Osteoblast (primary cell): Measurements from ENCODE around the gene CDH12. TPM values are rescaled to one million over a fixed set of nuclear protein-coding genes. Genes with fewer than 3 reads are reported as not detected.

Source experiments
- DNase-seq: peaks from one replicate; pipeline ENCODE4 v3.0.0; 2011; ENCODE audit warnings: low spot score, mixed read lengths; ENCODE audit not compliant: insufficient read length; ENCODE audit errors: missing footprints
- H2AFZ ChIP-seq: 2 replicates; pipeline ENCODE4 v1.6.0; 2011; ENCODE audit warnings: mild to moderate bottlenecking, low read length
- H3K27ac ChIP-seq: 2 replicates; pipeline ENCODE4 v1.5.1; 2011; ENCODE audit warnings: mild to moderate bottlenecking, low read depth, low read length, moderate library complexity
- H3K27me3 ChIP-seq: 2 replicates; pipeline ENCODE4 v1.6.0; 2012; ENCODE audit warnings: mild to moderate bottlenecking, control low read depth, inconsistent platforms, low read length, moderate library complexity; ENCODE audit not compliant: insufficient read depth
- H3K36me3 ChIP-seq: 2 replicates; pipeline ENCODE4 v1.5.1; 2011; ENCODE audit warnings: mild to moderate bottlenecking, low read length, control low read depth, moderate library complexity; ENCODE audit not compliant: insufficient read depth
- H3K4me1 ChIP-seq: 2 replicates; pipeline ENCODE4 v1.5.1; 2011; ENCODE audit warnings: mild to moderate bottlenecking, low read length, control low read depth, moderate library complexity; ENCODE audit not compliant: insufficient read depth
- H3K4me2 ChIP-seq: 2 replicates; pipeline ENCODE4 v1.6.0; 2011; ENCODE audit warnings: mild to moderate bottlenecking, low read length; ENCODE audit not compliant: insufficient read depth
- H3K4me3 ChIP-seq: fragments of 200-600 bp; sonication (generic); 3 replicates; pipeline ENCODE4 v1.5.1; 2012; ENCODE audit warnings: mild to moderate bottlenecking, low read length, inconsistent platforms; ENCODE audit not compliant: insufficient read depth
- H3K79me2 ChIP-seq: 2 replicates; pipeline ENCODE4 v1.6.0; 2012; ENCODE audit warnings: mild to moderate bottlenecking, low read length, control low read depth, inconsistent platforms; ENCODE audit not compliant: insufficient read depth
- H3K9me3 ChIP-seq: 2 replicates; pipeline ENCODE4 v1.5.1; 2011; ENCODE audit warnings: low read depth, low read length, control low read depth
- H4K20me1 ChIP-seq: 2 replicates; pipeline ENCODE4 v1.6.0; 2012; ENCODE audit warnings: mild to moderate bottlenecking, low read length, control low read depth; ENCODE audit not compliant: insufficient read depth
- total RNA-seq: library from RNA; depleted of rRNA; stranded (reverse); fragments of >200 nt; gene quantifications from 2 replicates; pipeline ENCODE4 v1.2.3, GENCODE V29; 2012
- TF ChIP-seq, protein P1 (sequence below): IDR thresholded peaks from 2 replicates; pipeline ENCODE4 v1.5.1; 2011; ENCODE audit warnings: mild to moderate bottlenecking, low read depth, low read length, moderate library complexity; ENCODE audit errors: extremely low read depth

Gene CDH12
- total RNA-seq, 1 donor = not detected

DNA sequence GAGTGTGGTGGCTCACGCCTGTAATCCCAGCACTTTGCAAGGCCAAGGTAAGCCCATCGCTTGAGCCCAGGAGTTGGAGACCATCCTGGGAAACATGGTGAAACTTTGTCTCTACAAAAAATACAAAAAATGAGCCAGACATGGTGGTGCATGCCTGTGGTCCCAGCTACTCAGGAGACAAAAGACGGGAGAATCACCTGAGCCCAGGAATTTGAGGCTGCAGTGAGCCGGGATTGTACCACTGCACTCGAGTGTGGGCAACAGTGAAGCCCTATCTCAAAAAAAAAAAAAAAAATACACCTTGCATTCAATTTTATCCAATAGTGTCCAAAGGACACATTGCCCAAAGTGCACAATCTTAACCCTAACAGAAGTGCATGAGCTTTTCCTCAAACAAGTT is 372.8 kb downstream of the CDH12 start:
- TF ChIP-seq, protein P1, sequence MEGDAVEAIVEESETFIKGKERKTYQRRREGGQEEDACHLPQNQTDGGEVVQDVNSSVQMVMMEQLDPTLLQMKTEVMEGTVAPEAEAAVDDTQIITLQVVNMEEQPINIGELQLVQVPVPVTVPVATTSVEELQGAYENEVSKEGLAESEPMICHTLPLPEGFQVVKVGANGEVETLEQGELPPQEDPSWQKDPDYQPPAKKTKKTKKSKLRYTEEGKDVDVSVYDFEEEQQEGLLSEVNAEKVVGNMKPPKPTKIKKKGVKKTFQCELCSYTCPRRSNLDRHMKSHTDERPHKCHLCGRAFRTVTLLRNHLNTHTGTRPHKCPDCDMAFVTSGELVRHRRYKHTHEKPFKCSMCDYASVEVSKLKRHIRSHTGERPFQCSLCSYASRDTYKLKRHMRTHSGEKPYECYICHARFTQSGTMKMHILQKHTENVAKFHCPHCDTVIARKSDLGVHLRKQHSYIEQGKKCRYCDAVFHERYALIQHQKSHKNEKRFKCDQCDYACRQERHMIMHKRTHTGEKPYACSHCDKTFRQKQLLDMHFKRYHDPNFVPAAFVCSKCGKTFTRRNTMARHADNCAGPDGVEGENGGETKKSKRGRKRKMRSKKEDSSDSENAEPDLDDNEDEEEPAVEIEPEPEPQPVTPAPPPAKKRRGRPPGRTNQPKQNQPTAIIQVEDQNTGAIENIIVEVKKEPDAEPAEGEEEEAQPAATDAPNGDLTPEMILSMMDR = no peak
- no peak overlapping the region for H3K4me3 ChIP-seq
- H3K27ac ChIP-seq = no peak overlapping the region
- H3K9me3 ChIP-seq = no peaks in the 10 kb centered on the region
- H2AFZ ChIP-seq = no peak overlapping the region
- H3K4me1 ChIP-seq = no peaks in the 10 kb centered on the region
- DNase-seq = no peak
- H4K20me1 ChIP-seq = no peaks in the 10 kb centered on the region
- no peaks in the 10 kb centered on the region for H3K36me3 ChIP-seq
- no peak overlapping the region for H3K4me2 ChIP-seq
- no peaks in the 10 kb centered on the region for H3K79me2 ChIP-seq
- no peaks in the 10 kb centered on the region for H3K27me3 ChIP-seq

DNA sequence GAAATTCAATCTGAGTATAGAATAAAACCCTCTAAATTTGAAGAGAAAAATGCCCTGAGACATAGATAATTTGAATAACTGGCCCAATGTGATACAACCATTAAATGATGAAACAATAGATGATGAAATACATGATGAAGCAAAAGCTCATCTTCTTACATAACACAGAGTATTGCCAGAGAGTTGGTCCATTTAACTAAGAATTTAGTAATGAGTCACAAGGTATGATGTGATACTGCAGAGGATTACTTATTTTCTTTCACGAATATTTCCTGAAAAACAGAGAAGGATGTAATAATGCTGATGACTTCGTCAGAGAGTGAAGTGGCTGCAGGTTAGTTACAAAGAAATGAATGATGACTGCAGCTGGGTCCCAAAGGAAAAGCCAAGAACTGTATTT is 379.3 kb downstream of the CDH12 start:
- no peak for DNase-seq
- no peaks in the 10 kb centered on the region for H3K36me3 ChIP-seq
- no peaks in the 10 kb centered on the region for H3K79me2 ChIP-seq
- no peak overlapping the region for H3K27ac ChIP-seq
- H3K4me1 ChIP-seq = no peaks in the 10 kb centered on the region
- no peaks in the 10 kb centered on the region for H4K20me1 ChIP-seq
- H3K4me3 ChIP-seq = no peak overlapping the region
- no peaks in the 10 kb centered on the region for H3K9me3 ChIP-seq
- TF ChIP-seq, protein P1 = no peak
- H3K4me2 ChIP-seq = no peak overlapping the region
- no peaks in the 10 kb centered on the region for H3K27me3 ChIP-seq
- H2AFZ ChIP-seq = no peak overlapping the region

DNA sequence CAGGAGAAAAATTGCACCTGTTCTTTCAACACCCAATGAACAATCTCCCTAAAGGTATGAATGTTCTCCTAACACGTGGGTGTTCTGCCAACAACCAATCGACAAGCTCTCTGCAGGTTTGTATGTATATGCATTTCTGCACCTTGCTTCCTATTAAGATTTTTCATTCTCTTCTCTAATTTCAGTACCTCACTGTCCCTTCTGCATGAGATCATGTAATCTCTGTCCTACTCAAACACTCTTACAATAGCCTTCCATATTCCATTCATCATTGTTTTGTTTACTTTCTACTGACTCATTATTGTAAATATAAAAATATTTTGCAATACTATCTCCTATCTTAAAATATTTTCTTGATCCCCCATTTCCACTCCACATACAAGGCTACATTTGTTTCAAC is 382.0 kb downstream of the CDH12 start:
- Histone ChIP-seq H3K27ac (no peak overlapping the region), H3K79me2 (no peaks in the 10 kb centered on the region), H3K36me3 (no peaks in the 10 kb centered on the region), H3K4me3 (no peak overlapping the region), H3K9me3 (no peaks in the 10 kb centered on the region), H2AFZ (no peak overlapping the region), H3K4me1 (no peaks in the 10 kb centered on the region), H3K27me3 (no peaks in the 10 kb centered on the region), H3K4me2 (no peak overlapping the region), H4K20me1 (no peaks in the 10 kb centered on the region)
- no peak for DNase-seq
- TF ChIP-seq, protein P1 = no peak

DNA sequence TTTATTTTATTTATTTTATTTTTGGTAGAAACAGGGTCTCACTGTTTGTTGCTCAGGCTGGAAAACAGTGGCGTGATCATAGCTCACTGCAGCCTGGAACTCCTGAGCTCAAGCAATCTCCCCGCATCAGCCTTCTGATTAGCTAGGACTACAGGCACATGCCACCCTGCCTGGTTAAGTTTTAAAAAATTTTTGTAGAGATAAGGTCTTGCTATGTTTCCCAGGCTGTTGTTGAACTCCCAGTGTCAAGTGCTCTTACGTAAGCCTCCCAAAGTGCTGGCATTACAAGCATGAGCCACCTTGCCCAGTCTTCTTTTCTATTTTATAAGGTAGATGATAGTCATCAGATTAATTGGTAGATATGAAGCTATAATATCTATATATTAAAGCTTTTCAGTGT is 382.7 kb downstream of the CDH12 start:
- no peaks in the 10 kb centered on the region for H3K4me1 ChIP-seq
- TF ChIP-seq, protein P1 = no peak
- H2AFZ ChIP-seq = no peak overlapping the region
- H3K79me2 ChIP-seq = no peaks in the 10 kb centered on the region
- no peaks in the 10 kb centered on the region for H3K9me3 ChIP-seq
- H4K20me1 ChIP-seq = no peaks in the 10 kb centered on the region
- H3K4me2 ChIP-seq = no peak overlapping the region
- H3K36me3 ChIP-seq = no peaks in the 10 kb centered on the region
- no peak overlapping the region for H3K27ac ChIP-seq
- no peak overlapping the region for H3K4me3 ChIP-seq
- no peaks in the 10 kb centered on the region for H3K27me3 ChIP-seq
- DNase-seq = no peak
